Vagina (tissue), 2 donors: ENCODE data around the gene NGRN.

Experiments used
- CTCF ChIP-seq, 3 experiments: fragments of 450-650 bp in 2 of 3; fragments of 200-600 bp in 1 of 3; sonication (generic) in 1 of 3; IDR thresholded peaks; one replicate each; pipeline ENCODE4 v1.5.1; 2017 to 2019; ENCODE audit warnings: antibody characterized with exemption in 3 of 3, mild to moderate bottlenecking in 2 of 3, moderate library complexity in 2 of 3
- POLR2A ChIP-seq, 2 donors: fragments of 450-650 bp; IDR thresholded peaks; one replicate each; pipeline ENCODE4 v1.6.1; 2017; ENCODE audit warnings: antibody characterized with exemption in 2 of 2, mild to moderate bottlenecking in 2 of 2, moderate library complexity in 2 of 2

- TF ChIP-seq CTCF (IDR thresholded peaks at IDR 0.05), result no peak
- no peak for TF ChIP-seq POLR2A (IDR thresholded peaks at IDR 0.05)
Observed at GRCh38 chr15:90270502-90271150, 5.2 kb downstream of the NGRN start.
